Activated naive CD4-positive, alpha-beta T cell treated with anti-CD3 and anti-CD28 coated beads, Interleukin-2, amount 50 U/mL, for 16 hours (primary cell): ENCODE data around the gene CPSF4.
"Not testable (repeated sequence)": the region's sequence is repeated elsewhere in the genome, so short reads cannot be mapped to it uniquely, and the experiment has no call there.

Experiments
- DNase-seq: peaks from one replicate; pipeline ENCODE4 v3.0.0-alpha.2; 2020

CPSF4 gene

DNA sequence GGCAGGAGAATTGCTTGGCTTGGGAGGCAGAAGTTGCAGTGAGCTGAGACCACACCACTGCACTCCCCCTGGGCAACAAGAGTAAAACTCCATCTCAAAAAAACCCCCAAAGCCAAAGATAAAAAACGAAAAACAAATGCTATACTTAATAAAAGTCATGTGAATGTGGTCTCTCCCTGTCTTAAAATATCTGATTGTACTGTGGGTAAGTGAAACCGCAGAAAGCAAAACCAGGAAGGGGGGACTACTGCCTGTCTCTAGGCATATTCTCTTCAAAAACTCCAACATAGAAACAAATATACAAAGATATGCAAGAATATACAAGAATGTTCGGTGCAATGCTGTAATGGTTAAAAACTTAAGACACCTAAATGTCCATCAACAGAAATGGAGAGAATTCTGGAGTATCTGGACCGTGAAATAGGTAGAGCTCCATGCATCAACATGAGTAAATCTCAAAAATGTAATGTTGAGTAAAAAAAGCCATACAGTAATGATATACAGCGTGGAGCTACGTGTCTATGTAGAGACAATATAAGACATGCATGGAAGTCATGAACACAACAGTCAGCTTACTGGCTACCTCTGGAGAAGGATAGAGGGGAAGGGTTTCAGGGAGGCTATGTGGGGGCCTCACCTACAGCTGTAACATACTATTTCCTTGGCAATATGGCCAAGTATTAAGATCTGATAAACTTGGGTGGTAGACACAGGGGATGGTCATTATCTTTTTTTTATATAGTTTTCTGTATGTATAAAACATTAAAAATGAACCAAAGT is 59.2 kb downstream of the CPSF4 start:
- DNase-seq, result no peak

GRCh38 chr7:99498546-99498944 is 59.8 kb downstream of the CPSF4 start:
- DNase-seq, result no peak

GRCh38 chr7:99499371-99499720 is 60.6 kb downstream of the CPSF4 start:
- no peak for DNase-seq

- peak; percentile 91 for DNase-seq
These were observed 61.2 kb downstream of the CPSF4 start, which contains the start of gene ZNF394 for GRCh38 chr7:99499721-99500636. Gene ZNF394, minus strand, starts transcription at chr7:99500281. Its CDS starts 188 bp downstream, at chr7:99500093.

DNA sequence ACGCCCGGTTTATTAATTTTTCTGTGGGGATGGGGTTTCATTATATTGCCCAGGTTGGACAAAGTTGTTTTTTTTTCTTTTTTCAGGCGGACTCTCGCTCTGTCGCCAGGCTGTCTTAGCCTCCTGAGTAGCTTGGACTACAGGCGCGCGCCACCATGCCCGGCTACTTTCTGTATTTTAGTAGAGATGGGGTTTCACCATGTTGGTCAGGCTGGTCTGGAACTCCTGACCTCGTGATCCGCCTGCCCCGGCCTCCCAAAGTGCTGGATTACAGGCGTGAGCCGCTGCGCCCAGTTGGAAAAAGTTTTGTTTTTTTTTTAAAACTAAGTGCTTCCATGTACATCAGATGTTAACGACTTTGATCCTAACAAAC is 61.9 kb downstream of the CPSF4 start:
- no peak for DNase-seq

GRCh38 chr7:99501236-99501635 is 62.5 kb downstream of the CPSF4 start:
- DNase-seq, result not testable (repeated sequence)

GRCh38 chr7:99504281-99504602 is 65.5 kb downstream of the CPSF4 start:
- DNase-seq, result no peak

- peak; percentile 97 for DNase-seq
These were observed 66.0 kb downstream of the CPSF4 start, which contains the start of gene ZKSCAN5 for GRCh38 chr7:99504603-99505323. Gene ZKSCAN5, plus strand, starts transcription at chr7:99504662. Its CDS starts 1,383 bp downstream, at chr7:99506045.

GRCh38 chr7:99505324-99505662 is 66.5 kb downstream of the CPSF4 start:
- no peak for DNase-seq
